ENCODE data around the gene REP15. TPM values are rescaled to one million over a fixed set of nuclear protein-coding genes. Genes with fewer than 3 reads are reported as not detected.
A peak's percentile ranks its signal among the peaks of the same experiment; 100 is the strongest.
"Not testable (repeated sequence)": the region's sequence is repeated elsewhere in the genome, so short reads cannot be mapped to it uniquely, and the experiment has no call there.

Gene REP15
- 7.5 TPM for total RNA-seq
- long read RNA-seq, partial matches to known transcripts, result 0 of 4 reads
- long read RNA-seq, other reads (novel, unspliced or antisense), result 0 of 4 reads

GRCh38 chr12:27696293-27696652, at the start of gene REP15:
REP15 (plus strand) TSS chr12:27696447; CDS start chr12:27696563, 116 bp downstream.
- DNase-seq (no peak), ATAC-seq (no peak)
- intact Hi-C loops (cut with micrococcal nuclease), result no loop called here

DNA sequence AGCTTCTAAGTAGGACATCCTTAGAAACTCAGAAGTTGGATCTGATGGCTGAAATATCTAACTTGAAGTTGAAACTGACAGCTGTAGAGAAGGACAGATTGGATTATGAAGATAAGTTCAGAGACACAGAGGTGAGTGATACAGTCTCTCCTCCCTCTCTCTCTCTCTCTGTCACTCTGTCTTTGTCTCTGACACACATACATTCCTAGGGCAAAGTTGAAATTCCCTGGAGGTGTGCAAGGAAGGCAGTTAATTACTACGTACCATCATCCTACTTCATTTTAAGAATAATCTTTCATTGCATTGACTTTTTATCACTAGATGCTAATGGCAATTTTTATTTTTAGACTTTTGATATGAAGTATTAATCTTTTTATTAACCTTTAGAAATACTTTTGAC, 46.2 kb upstream of the REP15 start:
- no peak for DNase-seq
- no peak for ATAC-seq
- intact Hi-C loops (cut with micrococcal nuclease), result loop anchor here (5.0 kb wide), 1 partner anchor 218 kb away; no protein-coding TSS in a partner anchor

- no peak for ATAC-seq
- intact Hi-C loops (cut with micrococcal nuclease), result loop anchor here (5.0 kb wide), 1 partner anchor 219 kb away; no protein-coding TSS in a partner anchor
Measured at GRCh38 chr12:27651201-27651600, 45.0 kb upstream of the REP15 start.

GRCh38 chr12:27652174-27652763, 44.0 kb upstream of the REP15 start:
- DNase-seq (no peak), ATAC-seq (peak; percentile 87)
- intact Hi-C loops (cut with micrococcal nuclease), result loop anchor here (5.0 kb wide), 1 partner anchor 220 kb away; no protein-coding TSS in a partner anchor

More at GRCh38 chr12:27651201-27651600, 45.0 kb upstream of the REP15 start:
- DNase-seq, result no peak

DNA sequence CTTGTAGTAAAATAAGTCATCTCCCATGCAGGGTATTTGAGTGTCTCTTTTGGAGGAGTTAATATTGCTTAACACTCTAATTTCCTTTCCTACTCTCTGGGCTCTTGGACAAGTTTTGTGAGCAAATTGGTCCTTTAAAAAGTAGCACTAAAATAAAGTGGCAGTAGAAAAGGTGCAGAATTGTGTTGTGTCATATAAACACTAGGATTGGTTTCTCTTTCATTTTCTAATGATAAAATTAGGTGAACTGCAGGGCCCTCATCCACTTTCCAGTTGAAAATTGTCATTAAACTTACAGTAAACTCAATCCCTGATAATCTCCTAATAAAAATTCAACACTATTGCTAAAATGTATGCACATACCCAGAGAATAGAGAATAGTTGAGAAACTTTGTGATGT, 42.6 kb upstream of the REP15 start:
- ATAC-seq (no peak), DNase-seq (no peak)
- intact Hi-C loops (cut with micrococcal nuclease), result loop anchor here (5.0 kb wide), 1 partner anchor 221 kb away; no protein-coding TSS in a partner anchor

DNA sequence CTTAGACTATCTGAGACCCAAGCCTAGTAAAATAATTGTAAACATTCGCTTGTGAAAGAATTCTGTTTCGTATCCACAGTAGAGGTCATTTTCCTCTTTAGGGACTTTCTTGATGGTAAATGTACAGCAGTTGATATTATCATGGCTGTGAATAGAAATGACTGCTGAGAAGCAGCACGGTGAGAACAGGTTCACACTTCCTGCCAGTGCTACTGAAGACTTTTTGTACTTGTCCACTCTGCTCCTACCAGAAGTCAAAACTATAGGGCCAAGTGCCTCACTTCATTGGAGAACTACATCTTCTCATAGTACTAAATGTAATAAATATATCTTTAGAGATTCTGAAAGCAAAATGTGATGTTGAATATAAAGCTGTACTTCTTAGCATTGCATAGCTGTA, 40.8 kb upstream of the REP15 start:
- DNase-seq; intact Hi-C loops (cut with micrococcal nuclease); ATAC-seq: not testable (repeated sequence)

DNA sequence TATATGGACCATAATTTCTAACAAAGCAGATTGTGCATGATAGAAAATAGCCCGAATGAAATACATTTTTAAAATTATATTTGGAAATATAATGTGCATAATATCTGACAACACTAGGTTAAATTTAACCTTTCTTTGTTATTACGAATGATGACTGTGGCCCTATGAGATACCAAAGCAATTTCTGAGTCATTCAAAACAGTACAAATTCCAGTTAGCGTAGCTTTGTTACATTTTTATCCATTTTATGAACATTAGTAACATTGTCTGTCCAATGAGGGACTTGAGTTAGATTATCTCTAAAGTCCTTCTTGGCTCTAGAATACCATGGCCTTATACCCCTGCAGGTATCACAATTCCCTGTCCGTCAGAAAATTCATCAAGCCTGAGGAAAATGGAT, 39.0 kb upstream of the REP15 start:
- DNase-seq (no peak), ATAC-seq (no peak)
- intact Hi-C loops (cut with micrococcal nuclease), result no loop called here

- no peak for DNase-seq
- intact Hi-C loops (cut with micrococcal nuclease), result no loop called here
- no peak for ATAC-seq
Measured at GRCh38 chr12:27665704-27666103, 30.5 kb upstream of the REP15 start.

- intact Hi-C loops (cut with micrococcal nuclease), result no loop called here
- DNase-seq, result no peak
- no peak for ATAC-seq
Measured at GRCh38 chr12:27666510-27666909, 29.7 kb upstream of the REP15 start.

- ATAC-seq (peak; percentile 65), DNase-seq (no peak)
- intact Hi-C loops (cut with micrococcal nuclease), result no loop called here
Measured at GRCh38 chr12:27667540-27667939, 28.7 kb upstream of the REP15 start.

DNA sequence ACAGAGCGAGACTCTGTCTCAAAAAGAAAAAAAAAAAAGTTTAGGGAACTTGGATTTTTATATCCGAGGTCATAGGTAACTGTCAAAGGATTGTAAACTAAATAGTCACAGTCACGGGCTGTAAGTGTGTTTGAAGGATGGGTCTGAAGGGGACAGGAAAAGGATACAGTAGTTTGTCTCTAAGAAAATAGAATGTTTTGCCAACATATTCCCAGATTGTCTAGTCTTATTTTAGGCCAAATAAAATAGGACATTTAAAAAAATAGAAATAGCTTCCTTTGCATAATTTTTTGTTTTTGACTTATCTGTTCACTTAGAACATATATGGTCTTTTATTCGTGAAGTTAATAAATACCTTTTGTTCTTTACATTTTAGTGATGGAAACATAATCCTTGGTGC, 24.2 kb upstream of the REP15 start:
- intact Hi-C loops (cut with micrococcal nuclease), result no loop called here
- DNase-seq (no peak), ATAC-seq (peak; percentile 6)

- intact Hi-C loops (cut with micrococcal nuclease), result no loop called here
- no peak for DNase-seq
- peak; percentile 32 for ATAC-seq
Measured at GRCh38 chr12:27672643-27673042, 23.6 kb upstream of the REP15 start.

- intact Hi-C loops (cut with micrococcal nuclease), result no loop called here
- ATAC-seq (peak; percentile 88), DNase-seq (no peak)
Measured at GRCh38 chr12:27673101-27673718, 23.0 kb upstream of the REP15 start.

DNA sequence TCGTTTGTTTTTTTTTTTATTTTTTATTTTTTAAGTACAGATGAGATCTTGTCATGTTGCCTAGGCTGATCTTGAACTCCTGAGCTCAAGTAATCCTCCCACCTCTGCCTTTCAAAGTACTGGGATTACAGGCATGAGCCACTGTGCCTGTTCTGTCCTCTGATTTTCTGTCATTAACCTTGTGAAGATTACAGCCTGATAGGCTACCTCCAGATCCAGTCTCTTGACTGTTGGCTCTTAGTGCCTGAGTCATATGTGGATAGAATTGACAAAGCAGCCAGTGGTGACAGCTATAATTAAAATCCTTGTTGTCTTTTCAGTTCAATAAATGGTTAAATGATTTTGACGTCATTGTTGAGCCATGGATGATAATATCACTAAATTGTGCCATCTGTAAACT, 21.3 kb upstream of the REP15 start:
- no peak for DNase-seq
- peak; percentile 20 for ATAC-seq
- intact Hi-C loops (cut with micrococcal nuclease), result no loop called here

DNA sequence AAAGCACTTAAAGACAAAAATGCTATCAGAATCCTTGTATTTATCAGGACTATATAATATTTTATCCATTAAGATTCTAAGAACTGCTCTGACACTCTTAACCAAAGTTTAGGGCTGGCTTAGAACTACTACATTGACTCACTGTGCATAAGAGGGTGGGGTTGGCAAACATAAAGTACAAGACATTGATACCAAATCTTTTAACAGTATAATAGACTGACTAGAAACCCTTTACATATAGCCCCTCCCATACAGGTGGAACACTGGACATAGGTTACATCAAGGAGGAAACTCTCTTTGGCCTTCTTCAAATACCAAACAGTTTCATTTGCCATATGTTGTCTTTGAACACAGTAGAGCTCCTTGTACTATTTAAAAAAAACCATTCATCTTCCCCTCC, 15.6 kb upstream of the REP15 start:
- no peak for DNase-seq
- intact Hi-C loops (cut with micrococcal nuclease), result no loop called here
- ATAC-seq, result no peak

- no peak for DNase-seq
- no peak for ATAC-seq
- intact Hi-C loops (cut with micrococcal nuclease), result no loop called here
Measured at GRCh38 chr12:27682534-27682933, 13.7 kb upstream of the REP15 start.

DNA sequence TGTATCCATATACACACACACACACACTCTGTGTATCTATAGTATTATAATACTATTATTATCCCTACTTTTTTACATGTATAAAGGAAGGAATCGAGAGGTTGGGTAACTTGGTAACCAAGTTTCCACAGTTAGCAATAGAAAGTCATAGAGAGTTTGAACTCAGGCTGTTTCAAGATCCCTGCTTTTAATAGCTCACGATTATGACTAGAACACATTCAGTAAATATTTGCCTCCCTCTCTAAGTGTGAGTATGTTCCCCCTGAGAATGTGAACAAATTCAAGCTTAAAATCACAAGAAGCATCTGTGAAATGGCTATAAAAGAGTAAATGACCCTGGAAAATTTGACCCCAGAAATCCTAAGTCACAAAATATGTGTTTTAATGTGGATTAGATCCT, 11.0 kb upstream of the REP15 start:
- ATAC-seq (no peak), DNase-seq (no peak)
- intact Hi-C loops (cut with micrococcal nuclease), result no loop called here

GRCh38 chr12:27686147-27686546, 10.1 kb upstream of the REP15 start:
- DNase-seq, result no peak
- intact Hi-C loops (cut with micrococcal nuclease), result no loop called here
- no peak for ATAC-seq

DNA sequence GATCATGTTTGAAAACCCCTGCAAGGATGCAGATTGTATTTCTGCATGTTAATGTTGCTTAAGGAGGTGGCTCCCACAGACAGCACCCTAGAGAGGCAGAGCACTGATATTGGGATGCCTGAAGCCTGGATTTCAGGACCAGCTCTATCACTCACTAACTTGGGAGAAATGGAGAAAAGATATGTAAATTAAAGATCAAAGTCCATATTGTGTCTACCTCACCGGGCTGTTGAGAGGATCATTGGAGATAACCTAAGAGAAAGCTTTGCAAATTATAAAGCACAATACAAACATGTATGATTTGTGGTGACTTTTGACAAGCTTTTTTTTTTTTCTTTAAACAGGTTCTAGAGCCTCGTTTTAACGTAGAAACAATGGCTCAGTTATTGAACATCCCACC, 7.6 kb upstream of the REP15 start:
- DNase-seq (no peak), ATAC-seq (no peak)
- intact Hi-C loops (cut with micrococcal nuclease), result no loop called here

GRCh38 chr12:27689558-27690180, 6.6 kb upstream of the REP15 start:
- ATAC-seq (no peak), DNase-seq (no peak)
- intact Hi-C loops (cut with micrococcal nuclease), result no loop called here

DNA sequence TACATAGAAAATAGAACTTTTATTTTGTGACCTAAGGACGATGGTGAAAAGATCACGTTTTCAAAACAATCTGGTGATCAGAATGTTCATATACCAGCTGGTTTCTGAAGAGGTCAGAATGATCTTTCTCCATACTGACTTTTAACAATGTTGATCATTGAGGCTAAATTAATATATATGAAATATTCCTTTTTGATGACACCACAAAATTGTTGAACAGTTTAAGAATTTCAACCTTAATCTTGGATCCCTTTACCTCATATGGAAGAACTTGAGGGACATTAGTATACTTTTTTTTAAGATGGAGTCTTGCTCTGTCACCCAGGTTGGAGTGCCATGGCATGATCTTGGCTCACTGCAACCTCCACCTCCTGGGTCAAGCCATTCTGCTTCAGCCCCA, 2.8 kb upstream of the REP15 start:
- ATAC-seq, result no peak
- intact Hi-C loops (cut with micrococcal nuclease), result no loop called here
- no peak for DNase-seq
